GM12878 (cell line): ENCODE results near the gene DGKE. TPM values are rescaled to one million over a fixed set of nuclear protein-coding genes. Genes with fewer than 3 reads are reported as not detected.

ENCODE experiments used
- ATAC-seq: fragments of 200-7000 bp; cut with Tn5 transposase; 3 replicates; pipeline ENCODE4 v1.9.1; 2020; ENCODE audit warnings: mild to moderate bottlenecking, moderate library complexity
- BruUV-seq: library from RNA; stranded (reverse); fragments of 400-500 nt; replicated peaks from 2 replicates; lab custom pipeline; 2021; lab: Mats Ljungman, UMichigan
- CTCF ChIA-PET: fragments of 300-600 bp; sonication (Branson Sonifier 250); formaldehyde crosslinking; extraction: SDS; loops from one replicate; lab custom pipeline; 2021; ENCODE audit warnings: inconsistent platforms; lab: Yijun Ruan, JAX
- POLR2A ChIA-PET: fragments of 350-600 bp; formaldehyde crosslinking; extraction: SDS; loops from one replicate; lab custom pipeline; 2021; ENCODE audit warnings: inconsistent platforms; lab: Charles Lee
- RAD21 ChIA-PET: fragments of 300-600 bp; sonication (Branson Sonifier 250); formaldehyde crosslinking; loops from one replicate; lab custom pipeline; 2023; ENCODE audit warnings: antibody characterized with exemption; ENCODE audit not compliant: unreplicated experiment; lab: Charles Lee
- SMC1A ChIA-PET: fragments of 300-600 bp; sonication (Branson Sonifier 250); formaldehyde crosslinking; loops from one replicate; lab custom pipeline; 2023; ENCODE audit not compliant: unreplicated experiment, uncharacterized antibody; lab: Charles Lee
- DNase-seq: peaks from one replicate; pipeline ENCODE4 v3.0.0-alpha.2; 2011; ENCODE audit warnings: low read depth, low spot score
- FAIRE-seq: peaks from 3 replicates; lab custom pipeline; 2011; peaks lifted over from hg19 to GRCh38; lab: Jason Lieb, UNC
- H2AFZ ChIP-seq: 2 replicates; pipeline ENCODE4 v1.6.0; 2011; ENCODE audit warnings: low read depth, low read length, control low read depth; ENCODE audit not compliant: control insufficient read depth
- H3K27ac ChIP-seq: 2 replicates; pipeline ENCODE4 v1.5.1; 2011; ENCODE audit warnings: control low read depth; ENCODE audit not compliant: control insufficient read depth, insufficient read depth
- H3K27me3 ChIP-seq, 2 experiments: replicated peaks in 1 of 2; 2 replicates each; pipeline versions ENCODE4 v1.6.0 to v1.6.1; 2011; ENCODE audit warnings: low read length in 1 of 2; ENCODE audit not compliant: control insufficient read depth in 2 of 2, insufficient read depth in 2 of 2
- H3K36me3 ChIP-seq, 2 experiments: 2 replicates each; pipeline ENCODE4 v1.5.1; 2011; ENCODE audit warnings: low read length in 1 of 2; ENCODE audit not compliant: control insufficient read depth in 2 of 2, insufficient read depth in 2 of 2
- H3K4me1 ChIP-seq: 2 replicates; pipeline ENCODE4 v1.6.1; 2011; ENCODE audit warnings: mild to moderate bottlenecking, low read length, moderate library complexity, mixed read lengths; ENCODE audit not compliant: control insufficient read depth, insufficient read depth
- H3K4me2 ChIP-seq: 2 replicates; pipeline ENCODE4 v1.6.0; 2011; ENCODE audit warnings: control low read depth; ENCODE audit not compliant: control insufficient read depth, insufficient read depth
- H3K4me3 ChIP-seq: fragments of 200-600 bp; sonication (generic); 2 replicates; pipeline ENCODE4 v1.5.1; 2016
- H3K79me2 ChIP-seq: 2 replicates; pipeline ENCODE4 v1.6.0; 2011; ENCODE audit warnings: low read length; ENCODE audit not compliant: control insufficient read depth, insufficient read depth
- H3K9ac ChIP-seq: 2 replicates; pipeline ENCODE4 v1.8.0; 2011; ENCODE audit warnings: low read length, control low read depth, mixed read lengths; ENCODE audit not compliant: control insufficient read depth, insufficient read depth
- H3K9me3 ChIP-seq: replicated peaks from 3 replicates; pipeline ENCODE4 v1.5.1; 2011; ENCODE audit warnings: mild to moderate bottlenecking, low read length; ENCODE audit not compliant: control insufficient read depth, insufficient read depth
- H4K20me1 ChIP-seq: 2 replicates; pipeline ENCODE4 v1.6.0; 2011; ENCODE audit not compliant: control insufficient read depth, insufficient read depth
- BACH1 ChIP-seq: fragments of 450-650 bp; IDR thresholded peaks from 2 replicates; pipeline ENCODE4 v1.6.1; 2017; ENCODE audit warnings: mild to moderate bottlenecking, borderline replicate concordance
- BHLHE40 ChIP-seq, 2 experiments: fragments of 450-650 bp in 1 of 2; IDR thresholded peaks; 2 replicates each; pipeline ENCODE4 v1.6.1; 2011 to 2017; ENCODE audit warnings: low read depth in 2 of 2, borderline replicate concordance in 1 of 2, improper control_type of control experiment in 1 of 2, low read length in 1 of 2, mild to moderate bottlenecking in 1 of 2
- BRCA1 ChIP-seq: IDR thresholded peaks from 2 replicates; pipeline ENCODE4 v1.6.1; 2011; ENCODE audit warnings: low read depth, low read length, improper control_type of control experiment
- CEBPB ChIP-seq, 2 experiments: fragments of 150-350 bp in 1 of 2; IDR thresholded peaks; 2 replicates each; pipeline ENCODE4 v1.6.1; 2012 to 2014; ENCODE audit warnings: low read depth in 2 of 2, low read length in 2 of 2, borderline replicate concordance in 1 of 2, inconsistent platforms in 1 of 2
- CHD2 ChIP-seq: IDR thresholded peaks from 2 replicates; pipeline ENCODE4 v1.6.1; 2011; ENCODE audit warnings: low read depth, low read length, improper control_type of control experiment, borderline replicate concordance
- EP300 ChIP-seq, 2 experiments: fragments of 150-350 bp in 1 of 2; IDR thresholded peaks; 2 replicates each; pipeline ENCODE4 v1.6.1; 2011 to 2012; ENCODE audit warnings: low read depth in 2 of 2, low read length in 2 of 2, borderline replicate concordance in 1 of 2, improper control_type of control experiment in 1 of 2, inconsistent platforms in 1 of 2; ENCODE audit not compliant: control insufficient read depth in 1 of 2
- EZH2 ChIP-seq: IDR thresholded peaks from 2 replicates; pipeline ENCODE4 v1.6.1; 2012; ENCODE audit warnings: low read depth, mild to moderate bottlenecking, control low read depth, inconsistent platforms, low read length, borderline replicate concordance; ENCODE audit not compliant: control insufficient read depth
- GABPA ChIP-seq: IDR thresholded peaks from 2 replicates; pipeline ENCODE4 v1.6.1; 2014; ENCODE audit warnings: antibody characterized with exemption, low read depth, mild to moderate bottlenecking, inconsistent platforms
- RAD51 ChIP-seq: fragments of 450-650 bp; IDR thresholded peaks from 2 replicates; pipeline ENCODE4 v1.6.1; 2016; ENCODE audit warnings: moderate library complexity, mild to moderate bottlenecking, inconsistent platforms
- SREBF1 ChIP-seq: IDR thresholded peaks from 2 replicates; pipeline ENCODE4 v1.6.1; 2012; ENCODE audit warnings: mild to moderate bottlenecking, low read length
- SUPT20H ChIP-seq: IDR thresholded peaks from 2 replicates; pipeline ENCODE4 v1.6.1; 2011; ENCODE audit warnings: low read depth, mild to moderate bottlenecking, low read length, moderate library complexity, borderline replicate concordance; ENCODE audit not compliant: control insufficient read depth
- ZBTB4 ChIP-seq: fragments of 450-650 bp; formaldehyde crosslinking; IDR thresholded peaks from 2 replicates; pipeline ENCODE4 v1.4.0; 2022; ENCODE audit warnings: mild to moderate bottlenecking, moderate library complexity
- ZNF274 ChIP-seq: IDR thresholded peaks from one replicate; pipeline ENCODE4 v1.8.0; 2011; ENCODE audit not compliant: insufficient read length, insufficient read depth
- whole genome bisulfite sequencing: methylation state at CpG from one replicate; pipeline ENCODE4 v1.1.6; 2016; ENCODE audit warnings: low lambda C conversion rate; ENCODE audit not compliant: insufficient replicate concordance, insufficient coverage; ENCODE audit errors: missing lambda C conversion rate; 5-methylcytosine and 5-hydroxymethylcytosine counted together
- in situ Hi-C: fragments of 300-500 bp; cut with MboI; formaldehyde crosslinking; loops from 9 replicates; pipeline ENCODE4 v1.14.3; 2018; ENCODE audit warnings: mixed read lengths
- intact Hi-C: fragments of 100-400 bp; cut with micrococcal nuclease; formaldehyde crosslinking; loops from one replicate; pipeline ENCODE4 v1.14.2; 2022; ENCODE audit not compliant: unreplicated experiment
- polyA plus RNA-seq, 11 experiments: library from polyadenylated mRNA; depleted of rRNA in 4 of 11; unstranded in 6 of 11; stranded (reverse) in 5 of 11; fragments of >200 nt; fragmentation: Nextera tagmentation in 4 of 11; fragmentation: Illumina TruSeq in 1 of 11; extraction: Ambion mirVana in 4 of 11; extraction: Trizol in 1 of 11; gene quantifications; 1 replicate in 1 of 11; 2 replicates in 10 of 11; pipeline versions ENCODE4 v1.2.1 to v1.2.3, GENCODE V29; 2011 to 2016; ENCODE audit warnings: inconsistent platforms in 2 of 11, missing spikeins in 2 of 11, low read depth in 1 of 11
- total RNA-seq, 4 experiments: library from RNA; depleted of rRNA in 3 of 4; stranded (reverse); fragments of >200 nt in 3 of 4; fragmentation: Illumina TruSeq in 1 of 4; extraction: Trizol in 1 of 4; gene quantifications; 2 replicates each; pipeline versions ENCODE4 v1.2.1 to v1.2.3, GENCODE V29; 2013 to 2021
- TF ChIP-seq, protein P1 (sequence below): IDR thresholded peaks from 2 replicates; pipeline ENCODE4 v1.6.1; 2011; ENCODE audit warnings: low read depth, low read length, improper control_type of control experiment, borderline replicate concordance
- TF ChIP-seq, protein P2 (sequence below): fragments of 450-650 bp; IDR thresholded peaks from 2 replicates; pipeline ENCODE4 v1.6.1; 2016; ENCODE audit warnings: mild to moderate bottlenecking, moderate library complexity, borderline replicate concordance

The DGKE gene
- total and polyA plus RNA-seq, 10 of the 15 experiments (the other 5 are each of a cell fraction or from before 2014, with no cell fraction given): 2.8 to 18.0 (median 11.6) TPM

GRCh38 chr17:56823848-56824247 lies 10.1 kb upstream of the DGKE start:
- Histone ChIP-seq H3K9me3 (no peaks in the 10 kb centered on the region), H3K4me1 (no peaks in the 10 kb centered on the region; the same call in 1 of the 2 replicates), H2AFZ (no peak overlapping the region), H3K4me2 (no peak overlapping the region), H3K27me3 (no peaks in the 10 kb centered on the region), H4K20me1 (no peaks in the 10 kb centered on the region), H3K27ac (no peak overlapping the region), H3K79me2 (no peaks in the 10 kb centered on the region), H3K4me3 (no peak overlapping the region), H3K36me3 (no peaks in the 10 kb centered on the region), H3K9ac (no peak overlapping the region)
- DNase-seq (no peak), FAIRE-seq (no peak), ATAC-seq (no peak)
- ChIA-PET CTCF (interaction anchor here (1.0 to 13.1 kb wide), 4 partner anchors 8 to 137 kb away, joined by 3 to 184 read pairs (median 6); partner anchors contain the start of genes COIL and DGKE), SMC1A (interaction anchor here (0.8 to 2.4 kb wide), 10 partner anchors 9 to 130 kb away, joined by 3 to 9 read pairs (median 3); no protein-coding TSS in a partner anchor), RAD21 (no interaction called here), POLR2A (no interaction called here)
- in situ Hi-C loops (no loop called here), intact Hi-C loops (no loop called here)
- 66% methylated on average over 2 of the region's 2 CpGs for WGBS
- BruUV-seq: no TSS peak
- TF ChIP-seq BHLHE40 (IDR thresholded peaks at IDR 0.05; ENCODE audit: borderline replicate concordance in 1 of 2, low read depth in 2 of 2, low read length in 1 of 2): no peak
- TF ChIP-seq RAD51: no peak
- TF ChIP-seq CHD2: no peak
- no peak for TF ChIP-seq EZH2
- TF ChIP-seq GABPA: no peak
- TF ChIP-seq EP300 (IDR thresholded peaks at IDR 0.05; ENCODE audit: borderline replicate concordance in 1 of 2, control insufficient read depth in 1 of 2, low read depth in 2 of 2, low read length in 2 of 2): no peak
- TF ChIP-seq, protein P1, sequence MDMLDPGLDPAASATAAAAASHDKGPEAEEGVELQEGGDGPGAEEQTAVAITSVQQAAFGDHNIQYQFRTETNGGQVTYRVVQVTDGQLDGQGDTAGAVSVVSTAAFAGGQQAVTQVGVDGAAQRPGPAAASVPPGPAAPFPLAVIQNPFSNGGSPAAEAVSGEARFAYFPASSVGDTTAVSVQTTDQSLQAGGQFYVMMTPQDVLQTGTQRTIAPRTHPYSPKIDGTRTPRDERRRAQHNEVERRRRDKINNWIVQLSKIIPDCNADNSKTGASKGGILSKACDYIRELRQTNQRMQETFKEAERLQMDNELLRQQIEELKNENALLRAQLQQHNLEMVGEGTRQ: no peak
- TF ChIP-seq, protein P2, sequence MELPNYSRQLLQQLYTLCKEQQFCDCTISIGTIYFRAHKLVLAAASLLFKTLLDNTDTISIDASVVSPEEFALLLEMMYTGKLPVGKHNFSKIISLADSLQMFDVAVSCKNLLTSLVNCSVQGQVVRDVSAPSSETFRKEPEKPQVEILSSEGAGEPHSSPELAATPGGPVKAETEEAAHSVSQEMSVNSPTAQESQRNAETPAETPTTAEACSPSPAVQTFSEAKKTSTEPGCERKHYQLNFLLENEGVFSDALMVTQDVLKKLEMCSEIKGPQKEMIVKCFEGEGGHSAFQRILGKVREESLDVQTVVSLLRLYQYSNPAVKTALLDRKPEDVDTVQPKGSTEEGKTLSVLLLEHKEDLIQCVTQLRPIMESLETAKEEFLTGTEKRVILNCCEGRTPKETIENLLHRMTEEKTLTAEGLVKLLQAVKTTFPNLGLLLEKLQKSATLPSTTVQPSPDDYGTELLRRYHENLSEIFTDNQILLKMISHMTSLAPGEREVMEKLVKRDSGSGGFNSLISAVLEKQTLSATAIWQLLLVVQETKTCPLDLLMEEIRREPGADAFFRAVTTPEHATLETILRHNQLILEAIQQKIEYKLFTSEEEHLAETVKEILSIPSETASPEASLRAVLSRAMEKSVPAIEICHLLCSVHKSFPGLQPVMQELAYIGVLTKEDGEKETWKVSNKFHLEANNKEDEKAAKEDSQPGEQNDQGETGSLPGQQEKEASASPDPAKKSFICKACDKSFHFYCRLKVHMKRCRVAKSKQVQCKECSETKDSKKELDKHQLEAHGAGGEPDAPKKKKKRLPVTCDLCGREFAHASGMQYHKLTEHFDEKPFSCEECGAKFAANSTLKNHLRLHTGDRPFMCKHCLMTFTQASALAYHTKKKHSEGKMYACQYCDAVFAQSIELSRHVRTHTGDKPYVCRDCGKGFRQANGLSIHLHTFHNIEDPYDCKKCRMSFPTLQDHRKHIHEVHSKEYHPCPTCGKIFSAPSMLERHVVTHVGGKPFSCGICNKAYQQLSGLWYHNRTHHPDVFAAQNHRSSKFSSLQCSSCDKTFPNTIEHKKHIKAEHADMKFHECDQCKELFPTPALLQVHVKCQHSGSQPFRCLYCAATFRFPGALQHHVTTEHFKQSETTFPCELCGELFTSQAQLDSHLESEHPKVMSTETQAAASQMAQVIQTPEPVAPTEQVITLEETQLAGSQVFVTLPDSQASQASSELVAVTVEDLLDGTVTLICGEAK: no peak
- no peak for TF ChIP-seq SREBF1
- TF ChIP-seq SUPT20H: no peak
- TF ChIP-seq ZNF274: no peak
- TF ChIP-seq CEBPB (IDR thresholded peaks at IDR 0.05; ENCODE audit: borderline replicate concordance in 1 of 2, low read depth in 2 of 2, low read length in 2 of 2): no peak
- no peak for TF ChIP-seq ZBTB4 (CRISPR knock-in tag)
- TF ChIP-seq BACH1: no peak
- TF ChIP-seq BRCA1: no peak
